GM18511 (cell line): ENCODE results near the gene ESPN.
"Not testable (repeated sequence)": the region's sequence is repeated elsewhere in the genome, so short reads cannot be mapped to it uniquely, and the experiment has no call there.

ENCODE experiments used
- ATAC-seq: cut with Tn5 transposase; IDR thresholded peaks from one replicate; pipeline ENCODE4 v1.9.1; 2021; ENCODE audit warnings: mild to moderate bottlenecking, moderate library complexity; ENCODE audit not compliant: unreplicated experiment

Gene ESPN

DNA sequence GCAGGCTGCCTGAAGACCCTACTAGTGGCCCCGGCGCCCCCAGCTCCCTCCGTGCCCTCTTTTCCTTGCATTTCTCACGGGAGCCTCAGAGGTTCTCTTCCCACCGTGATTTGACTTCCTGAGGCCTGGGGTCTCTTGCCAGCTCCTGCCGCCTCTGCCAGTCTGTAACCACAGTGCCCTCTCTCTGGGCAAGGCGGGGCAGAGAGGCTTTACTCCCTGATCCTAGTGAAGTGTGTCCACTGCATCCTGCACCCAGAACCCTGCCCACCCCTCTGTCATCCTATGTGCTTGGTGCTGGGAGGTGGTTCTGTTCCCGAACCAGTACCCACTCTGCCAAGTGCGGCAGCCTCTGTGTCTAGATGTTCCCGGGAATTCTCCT, 2.4 kb downstream of the ESPN start:
- ATAC-seq, result no peak

DNA sequence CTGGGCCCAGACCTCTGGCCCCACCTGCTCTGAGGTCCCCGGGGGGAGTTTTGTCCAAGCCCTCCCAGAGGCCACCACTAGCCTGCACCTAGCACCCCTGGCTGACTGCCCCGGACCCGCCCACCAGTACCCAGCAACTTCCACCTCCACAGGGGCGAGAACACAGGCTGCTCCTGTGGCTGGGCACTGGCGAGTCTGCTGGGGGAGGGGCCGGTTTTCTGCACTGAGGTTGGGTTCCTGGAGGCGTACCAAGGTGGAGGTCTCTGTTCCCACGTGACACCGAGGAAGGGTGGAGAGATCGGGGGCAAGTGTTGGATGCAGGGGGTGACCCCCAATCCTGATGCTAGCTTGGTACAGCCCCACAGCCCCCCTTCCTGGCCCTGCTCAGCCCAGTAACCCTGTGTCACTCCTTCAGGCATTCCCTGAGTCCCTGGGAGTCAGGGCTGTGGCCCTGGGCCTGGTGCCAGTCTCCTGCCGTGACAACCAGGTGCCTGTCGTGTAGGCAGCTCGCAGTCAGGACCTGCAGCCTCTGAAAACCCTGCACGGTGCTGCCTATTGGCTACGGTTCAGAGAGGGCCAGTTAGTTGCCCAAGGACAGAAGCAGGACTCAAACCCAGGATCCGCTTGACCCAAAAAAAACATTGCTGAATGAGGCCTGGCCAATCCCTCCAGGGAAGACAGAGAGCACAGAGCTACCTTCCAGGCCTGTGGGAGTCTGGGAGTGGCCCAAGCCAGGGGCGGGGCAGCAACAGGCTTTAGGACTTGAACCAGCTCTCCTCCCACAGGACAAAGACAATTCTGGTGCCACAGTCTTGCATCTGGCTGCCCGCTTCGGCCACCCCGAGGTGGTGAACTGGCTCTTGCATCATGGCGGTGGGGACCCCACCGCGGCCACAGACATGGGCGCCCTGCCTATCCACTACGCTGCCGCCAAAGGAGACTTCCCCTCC, 3.1 kb downstream of the ESPN start:
- ATAC-seq, result no peak

DNA sequence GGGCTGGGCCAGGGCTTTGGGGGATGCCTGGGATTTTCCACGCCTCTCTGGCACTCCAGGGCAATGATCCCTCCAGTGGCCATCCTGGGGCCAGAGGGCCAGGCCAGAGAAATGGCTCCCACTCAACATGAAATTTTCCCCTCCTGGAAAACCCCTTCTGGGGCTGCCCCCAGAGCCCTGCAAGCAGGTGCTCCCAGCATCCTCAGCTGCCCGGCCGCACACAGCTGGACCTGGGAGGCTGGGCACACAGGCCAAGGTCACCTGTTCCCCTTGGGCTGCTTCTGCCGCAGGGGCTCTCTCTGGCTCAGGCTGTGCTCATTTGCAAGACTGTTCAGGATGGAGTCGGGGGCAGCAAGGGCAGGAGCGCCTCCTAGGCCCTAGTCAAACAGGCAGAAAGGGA, 3.9 kb downstream of the ESPN start:
- not testable (repeated sequence) for ATAC-seq

DNA sequence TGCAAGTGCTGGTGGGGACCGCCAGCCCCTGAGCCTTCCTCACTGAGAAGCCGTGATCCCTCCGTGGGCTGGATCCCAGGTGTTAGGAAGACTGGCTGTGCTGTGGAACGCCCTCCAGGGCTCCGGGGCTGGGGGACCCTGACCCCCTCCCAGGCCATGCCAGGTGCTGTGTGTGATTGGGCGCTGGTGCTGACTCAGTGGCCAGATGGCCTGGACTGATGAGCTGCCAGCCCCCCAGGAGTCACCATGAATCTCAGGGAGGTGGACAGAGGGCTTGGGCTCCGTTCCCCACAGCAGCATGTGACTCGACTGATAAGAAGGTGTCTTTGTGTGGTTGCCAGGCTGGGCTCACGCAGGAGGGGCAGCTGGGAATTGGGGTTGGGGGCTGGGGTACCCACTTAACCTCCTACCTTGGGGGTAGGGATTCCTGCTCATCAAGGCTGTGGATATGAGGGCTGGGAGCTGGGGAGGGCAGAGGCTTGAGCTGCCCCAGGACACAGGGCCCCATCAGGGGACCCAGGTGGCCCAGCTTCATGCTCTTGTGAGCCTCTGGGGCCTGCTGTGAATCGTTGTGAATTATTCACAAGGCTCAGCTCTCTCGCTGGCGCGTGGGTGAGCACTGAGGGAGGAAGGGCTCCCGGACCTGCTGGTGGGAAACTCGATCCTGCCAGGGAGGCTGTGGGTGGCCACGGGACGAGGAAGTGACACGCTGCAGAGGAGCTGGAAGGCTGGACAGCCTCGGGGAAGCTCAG, 5.3 kb downstream of the ESPN start:
- ATAC-seq, result not testable (repeated sequence)

DNA sequence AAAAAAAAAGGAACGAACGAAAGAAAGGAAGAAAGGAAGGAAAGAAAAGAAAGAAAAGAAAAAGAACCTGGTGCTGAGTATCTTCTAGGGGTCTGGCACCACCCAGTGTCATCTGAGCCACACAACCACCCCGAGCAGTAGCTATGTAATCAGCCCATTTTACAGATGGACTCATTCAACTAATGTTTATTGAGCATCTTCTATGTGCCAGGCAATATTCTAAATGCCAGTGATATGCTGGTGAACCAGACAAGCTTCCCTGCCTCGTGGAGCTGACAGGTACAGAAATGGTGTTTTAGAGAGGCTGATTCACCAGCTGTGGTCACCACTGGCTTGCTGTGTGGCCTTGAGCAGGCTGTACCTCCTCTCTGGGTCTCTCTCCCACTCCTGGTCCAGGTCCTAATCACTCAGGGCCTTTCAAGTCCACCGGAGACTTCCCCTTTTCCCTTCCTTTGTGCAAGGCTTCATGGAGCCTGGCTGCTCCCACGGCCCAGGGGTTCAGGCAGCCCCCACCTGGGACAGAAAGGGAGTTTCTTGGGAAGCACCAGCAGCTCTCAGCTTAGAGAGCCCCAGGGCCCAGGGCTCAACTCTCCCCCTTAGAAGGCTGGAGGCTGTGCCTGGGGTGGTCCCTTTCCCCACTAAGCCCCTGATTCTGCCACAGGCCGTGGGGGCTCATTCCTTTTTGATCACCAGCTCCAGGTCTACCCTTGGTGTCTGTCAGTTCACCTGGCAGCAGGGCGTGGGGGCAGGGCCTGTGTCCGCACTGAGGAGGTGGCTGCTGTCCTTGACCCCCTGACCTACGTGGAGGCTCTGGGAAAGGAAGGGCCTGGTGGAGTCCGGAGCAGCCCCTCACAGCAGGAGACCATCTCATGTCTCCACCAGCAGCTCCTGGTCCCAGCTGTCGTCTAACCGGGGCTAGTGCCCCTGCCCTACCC, 7.3 kb downstream of the ESPN start:
- not testable (repeated sequence) for ATAC-seq

DNA sequence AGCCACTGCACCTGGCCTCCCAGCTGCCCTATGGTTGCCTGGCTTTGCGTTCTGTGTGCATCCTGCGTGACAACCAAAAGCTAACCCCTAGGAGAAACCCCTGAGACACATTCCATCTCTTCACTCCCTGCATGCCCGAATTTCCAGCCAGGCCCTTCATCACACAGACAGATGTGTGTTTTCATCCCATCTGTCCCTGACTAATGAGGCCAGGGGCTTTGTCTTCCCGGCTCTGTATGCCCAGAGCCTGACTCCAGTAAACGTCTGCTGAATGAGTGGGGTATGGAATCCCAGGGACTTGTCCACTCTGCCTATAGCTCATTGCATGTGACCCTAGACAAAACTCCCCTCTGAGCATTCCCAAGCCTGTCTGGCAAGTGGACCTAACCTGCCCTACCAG, 9.6 kb downstream of the ESPN start:
- no peak for ATAC-seq

DNA sequence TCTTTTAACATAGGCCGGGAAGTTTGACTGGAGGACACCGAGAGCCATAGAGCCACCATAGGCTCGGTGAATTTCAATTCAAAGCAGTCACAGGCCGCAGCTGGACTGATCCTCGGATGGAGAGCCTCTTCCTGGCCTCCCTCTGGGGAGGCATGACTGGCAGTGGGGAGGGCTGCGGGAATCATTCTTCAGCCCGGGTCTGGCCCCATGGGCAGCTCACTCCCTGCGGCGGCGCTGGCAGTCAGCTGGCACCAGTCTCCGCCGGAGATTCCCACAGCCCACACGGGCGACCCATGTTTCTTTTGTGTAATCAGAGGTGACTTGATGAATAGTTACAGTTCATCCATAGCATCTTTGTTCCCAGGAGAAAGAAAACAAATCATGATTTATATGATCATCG, 10.6 kb downstream of the ESPN start:
- ATAC-seq, result no peak

DNA sequence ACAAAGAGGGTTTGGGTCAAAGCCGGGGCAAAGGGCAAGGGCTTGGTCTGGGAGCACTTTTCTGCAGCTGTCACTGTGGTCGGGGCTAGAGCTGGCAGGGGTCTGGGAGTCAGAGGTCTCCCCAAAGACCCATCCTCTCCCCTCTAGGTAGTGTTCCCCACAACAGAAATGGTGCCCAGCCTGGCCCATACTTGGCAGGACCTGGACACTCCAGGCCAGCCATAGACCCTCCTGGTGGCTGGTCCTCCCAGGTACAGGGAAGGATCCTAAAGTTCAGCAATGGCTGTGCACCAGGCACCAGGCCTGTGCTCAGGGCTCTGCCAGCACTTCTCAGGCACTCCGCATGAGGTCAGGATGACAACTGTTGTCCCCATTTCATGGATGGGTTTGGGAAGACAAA, 11.0 kb downstream of the ESPN start:
- ATAC-seq, result no peak

DNA sequence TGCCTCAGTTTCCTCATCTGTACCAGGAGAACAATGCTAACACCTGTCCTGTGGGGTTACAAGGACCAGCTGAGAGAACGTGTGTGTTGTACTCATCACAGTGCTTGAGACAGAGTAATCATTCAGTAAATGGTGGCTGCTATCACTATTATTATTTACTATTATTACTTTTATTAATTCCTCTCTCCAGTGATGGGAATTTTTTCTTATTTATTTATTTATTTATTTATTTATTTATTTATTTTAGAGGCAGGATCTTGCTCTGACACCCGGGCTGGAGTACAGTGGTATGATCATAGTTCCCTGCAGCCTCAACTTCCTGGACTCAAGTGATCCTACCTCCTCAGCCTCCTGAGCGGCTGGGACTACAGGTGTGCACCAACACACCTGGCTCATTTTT, 11.7 kb downstream of the ESPN start:
- not testable (repeated sequence) for ATAC-seq

DNA sequence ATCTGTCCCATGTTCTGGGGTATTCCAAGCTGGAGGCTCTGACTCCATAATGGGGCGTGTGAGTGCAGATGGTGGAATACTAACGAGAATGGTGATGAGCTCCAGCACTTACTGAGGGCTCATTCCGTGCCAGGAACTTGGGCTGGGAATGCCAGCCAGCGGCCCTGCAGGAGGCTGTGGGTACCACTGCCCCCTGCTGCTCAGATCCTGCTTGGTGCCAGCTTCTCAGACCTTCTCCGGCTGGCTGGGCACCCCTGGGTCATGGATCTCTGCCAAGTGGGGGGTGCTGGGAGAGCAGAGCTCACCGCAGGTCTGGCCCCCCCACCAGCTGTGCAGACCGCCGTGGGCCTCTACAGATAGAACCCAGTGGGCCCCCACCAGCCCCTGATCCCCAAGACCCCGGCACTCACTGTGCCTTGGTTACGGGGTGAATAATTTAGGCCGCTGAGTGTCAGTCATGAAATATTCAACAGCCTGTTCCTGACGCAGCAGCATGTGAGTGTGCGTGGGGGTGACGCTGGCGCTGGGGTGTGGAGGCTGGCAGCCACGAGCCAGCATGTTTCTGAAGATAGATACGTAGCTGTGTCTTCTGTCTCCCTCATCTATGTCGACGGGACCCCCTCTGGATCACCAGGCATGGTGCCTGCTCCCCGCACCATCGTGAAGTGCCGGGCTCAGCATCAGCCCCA, 12.6 kb downstream of the ESPN start:
- ATAC-seq, result not testable (repeated sequence)

DNA sequence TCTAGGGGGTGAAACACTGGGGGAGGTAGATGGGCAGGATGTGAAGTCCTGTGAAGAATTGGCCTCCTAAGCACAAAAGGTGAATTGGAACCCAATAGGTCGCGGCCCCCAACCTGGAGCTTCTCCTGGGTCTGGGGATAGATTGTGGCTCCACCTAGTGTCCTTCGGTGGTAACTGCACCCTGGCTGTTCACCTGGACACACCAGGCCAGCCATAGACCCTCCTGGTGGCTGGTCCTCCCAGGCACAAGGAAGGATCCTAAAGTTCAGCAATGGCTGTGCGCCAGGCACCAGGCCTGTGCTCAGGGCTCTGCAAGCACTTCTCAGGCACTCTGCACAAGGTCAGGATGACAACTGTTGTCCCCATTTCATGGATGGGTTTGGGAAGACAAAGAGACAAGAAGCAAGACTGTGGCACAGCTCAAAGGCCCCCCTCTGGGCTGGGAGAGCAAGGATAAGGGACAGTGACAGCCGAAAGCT, 13.5 kb downstream of the ESPN start:
- no peak for ATAC-seq

DNA sequence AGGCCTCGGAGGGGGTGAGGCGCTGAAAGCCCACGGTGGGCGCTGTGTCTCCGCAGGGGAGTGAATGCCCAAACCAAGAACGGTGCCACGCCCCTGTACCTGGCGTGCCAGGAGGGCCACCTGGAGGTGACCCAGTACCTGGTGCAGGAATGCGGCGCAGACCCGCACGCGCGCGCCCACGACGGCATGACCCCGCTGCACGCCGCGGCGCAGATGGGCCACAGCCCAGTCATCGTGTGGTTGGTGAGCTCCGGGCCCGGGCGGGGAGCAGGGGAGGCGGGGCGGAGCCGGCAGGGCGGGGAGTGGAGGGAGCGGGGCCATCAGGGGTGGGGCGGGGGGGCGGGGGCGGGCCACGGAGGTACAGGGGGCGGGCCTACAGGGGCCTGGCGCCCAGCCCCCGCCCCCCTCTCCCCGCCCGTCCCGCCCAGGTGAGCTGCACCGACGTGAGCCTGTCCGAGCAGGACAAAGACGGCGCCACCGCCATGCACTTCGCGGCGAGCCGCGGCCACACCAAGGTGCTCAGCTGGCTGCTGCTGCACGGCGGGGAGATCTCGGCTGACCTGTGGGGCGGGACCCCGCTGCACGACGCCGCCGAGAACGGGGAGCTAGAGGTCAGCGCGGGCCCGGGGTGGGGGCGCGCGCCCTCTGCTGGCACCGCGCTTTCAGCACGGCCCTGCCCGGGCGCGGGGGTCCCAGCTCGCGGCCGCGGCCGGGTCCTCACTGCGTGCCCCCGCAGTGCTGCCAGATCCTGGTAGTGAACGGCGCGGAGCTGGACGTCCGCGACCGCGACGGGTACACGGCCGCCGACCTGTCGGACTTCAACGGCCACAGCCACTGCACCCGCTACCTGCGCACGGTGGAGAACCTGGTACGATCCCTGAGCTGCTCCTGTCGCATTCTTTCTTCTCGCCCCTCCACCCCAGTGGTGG, 15.9 kb downstream of the ESPN start:
- ATAC-seq, result no peak

DNA sequence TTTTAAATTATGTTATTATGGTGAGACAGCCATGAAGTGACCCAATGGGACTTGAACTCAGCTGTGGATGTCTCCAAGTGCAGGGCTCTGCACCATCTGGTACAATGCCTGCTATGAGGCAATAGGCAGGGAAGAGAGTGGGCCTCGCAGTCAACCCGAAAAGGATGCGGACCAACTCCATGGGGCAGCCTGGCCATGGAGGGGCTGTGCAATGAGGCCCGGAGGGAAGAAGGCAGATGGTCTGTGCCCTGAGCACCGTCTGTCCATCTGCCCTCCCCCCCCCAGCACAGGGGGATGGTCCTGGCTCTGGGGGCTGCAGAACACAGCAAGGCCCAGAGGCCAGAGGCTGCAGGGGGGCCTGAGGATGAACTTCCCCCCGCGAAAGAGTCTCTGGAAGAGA, 17.0 kb downstream of the ESPN start:
- ATAC-seq, result no peak

DNA sequence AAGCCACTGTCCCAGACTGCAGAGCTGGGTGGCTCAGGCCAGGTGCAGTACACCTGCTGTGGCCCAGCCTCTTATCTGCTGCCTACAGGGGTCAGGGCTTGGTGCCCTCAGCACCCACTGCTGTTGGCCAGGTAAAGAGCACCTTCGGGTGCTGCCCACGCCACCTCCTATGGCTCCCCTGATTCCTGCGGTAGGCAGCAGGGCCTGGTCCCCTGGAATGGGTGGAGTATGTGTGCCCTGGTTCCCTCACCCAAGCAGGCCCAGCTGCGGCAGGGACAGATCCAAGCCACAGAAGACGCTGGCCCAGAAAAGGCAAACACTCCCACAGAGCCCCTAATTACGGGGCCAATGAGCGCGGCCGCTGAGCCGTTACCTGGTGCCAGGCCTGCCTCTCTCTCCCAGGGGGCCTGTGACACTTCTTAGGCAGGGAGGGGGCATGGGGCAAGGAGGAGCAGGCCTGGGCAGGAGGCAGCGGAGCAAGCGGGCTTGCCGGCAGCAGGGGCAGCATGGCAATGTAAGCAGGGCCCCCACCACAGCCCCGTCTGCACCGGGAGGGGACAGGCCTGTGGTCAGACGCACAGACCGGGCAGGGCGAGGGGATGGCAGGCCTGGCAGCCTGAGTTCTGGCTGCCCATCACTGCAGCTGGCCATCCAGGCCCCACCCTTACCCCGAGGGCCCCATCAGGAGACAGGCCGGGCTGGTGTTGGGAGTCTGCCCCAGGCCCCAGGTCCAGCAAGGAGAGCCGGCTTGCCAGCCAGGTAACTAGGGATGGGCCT, 19.0 kb downstream of the ESPN start:
- ATAC-seq, result no peak

DNA sequence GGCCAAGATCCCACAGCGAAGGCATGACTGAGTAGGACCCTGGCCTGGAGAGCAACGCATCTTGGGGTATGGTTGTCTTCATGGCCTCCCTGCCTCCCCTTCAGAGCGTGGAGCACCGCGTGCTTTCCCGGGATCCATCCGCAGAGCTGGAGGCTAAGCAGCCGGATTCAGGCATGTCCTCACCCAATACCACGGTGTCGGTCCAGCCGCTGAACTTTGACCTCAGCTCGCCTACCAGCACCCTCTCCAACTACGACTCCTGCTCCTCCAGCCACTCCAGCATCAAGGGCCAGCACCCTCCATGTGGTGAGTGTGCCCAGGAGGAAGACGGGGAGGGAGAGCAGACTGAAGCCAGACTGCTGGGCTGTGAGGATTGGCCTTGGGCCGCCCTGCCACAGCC, 19.8 kb downstream of the ESPN start:
- no peak for ATAC-seq

DNA sequence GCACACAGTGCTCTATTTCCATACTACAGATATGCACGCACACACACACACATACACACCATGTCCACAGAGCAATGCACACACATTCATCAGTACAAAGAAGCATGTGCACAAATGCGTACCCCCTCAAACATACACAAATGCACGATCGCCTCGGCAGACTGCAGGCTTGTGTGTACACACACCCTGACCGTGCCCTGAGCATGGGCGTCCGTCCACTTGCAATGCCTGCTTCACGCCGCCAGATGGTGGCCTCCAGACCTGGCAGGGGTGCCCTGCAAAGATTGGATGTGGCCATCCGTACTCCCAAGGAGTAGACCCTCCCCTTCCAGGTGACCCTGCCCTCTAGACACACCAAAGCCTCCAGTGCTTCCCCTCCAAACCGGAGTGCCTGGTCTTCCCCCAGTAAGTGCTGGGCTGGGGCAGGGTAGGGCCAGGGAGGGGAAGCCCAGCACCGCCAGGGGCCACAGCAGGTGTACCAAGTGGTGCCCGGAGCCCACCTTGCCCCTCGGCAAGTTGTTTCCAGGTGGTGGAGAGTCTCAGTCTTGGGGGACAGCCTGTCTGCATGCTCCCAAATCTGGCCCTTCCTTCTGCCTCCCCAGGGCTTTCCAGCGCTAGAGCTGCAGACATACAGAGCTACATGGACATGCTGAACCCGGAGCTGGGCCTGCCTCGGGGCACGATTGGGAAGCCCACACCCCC, 20.6 kb downstream of the ESPN start:
- ATAC-seq, result no peak

DNA sequence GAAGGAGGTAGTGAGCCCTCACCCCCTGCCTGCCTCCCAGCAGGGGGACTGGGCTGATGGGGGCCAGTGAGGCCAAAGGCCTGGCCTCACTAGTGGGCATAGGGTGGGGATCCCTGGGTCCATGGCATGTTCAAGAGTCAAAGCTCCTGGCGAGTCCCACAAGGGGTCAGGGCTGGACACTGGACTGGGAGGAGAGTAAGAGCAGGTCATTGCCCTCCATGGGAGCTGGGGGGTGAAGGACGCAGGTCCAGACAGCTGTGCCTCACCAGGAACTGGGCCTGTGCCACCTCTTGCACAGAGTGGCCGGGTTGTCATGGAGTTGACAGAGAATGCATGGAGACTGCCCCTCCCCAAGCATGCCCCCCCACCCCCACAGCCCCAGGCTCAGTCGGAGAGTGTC, 21.4 kb downstream of the ESPN start:
- not testable (repeated sequence) for ATAC-seq

DNA sequence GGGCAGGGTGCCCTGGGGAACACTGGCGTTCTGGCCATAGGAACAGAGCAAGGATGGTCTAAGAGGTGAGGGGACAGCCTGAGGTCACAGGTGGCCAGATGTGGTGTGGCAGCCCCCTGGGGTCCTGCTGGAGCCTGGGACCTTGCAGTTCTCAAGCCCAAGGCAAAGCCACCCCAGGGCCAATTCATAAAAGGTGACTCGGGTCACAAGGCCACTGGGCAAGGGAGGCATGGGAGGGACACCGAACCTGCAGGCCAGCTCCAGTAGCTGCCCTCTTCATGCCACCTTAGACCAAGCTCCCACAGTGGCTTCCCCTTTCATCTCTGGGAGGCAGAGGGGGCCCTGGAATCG, 22.1 kb downstream of the ESPN start:
- no peak for ATAC-seq
